ENCODE results near the gene BICD1.

BICD1 gene

DNA sequence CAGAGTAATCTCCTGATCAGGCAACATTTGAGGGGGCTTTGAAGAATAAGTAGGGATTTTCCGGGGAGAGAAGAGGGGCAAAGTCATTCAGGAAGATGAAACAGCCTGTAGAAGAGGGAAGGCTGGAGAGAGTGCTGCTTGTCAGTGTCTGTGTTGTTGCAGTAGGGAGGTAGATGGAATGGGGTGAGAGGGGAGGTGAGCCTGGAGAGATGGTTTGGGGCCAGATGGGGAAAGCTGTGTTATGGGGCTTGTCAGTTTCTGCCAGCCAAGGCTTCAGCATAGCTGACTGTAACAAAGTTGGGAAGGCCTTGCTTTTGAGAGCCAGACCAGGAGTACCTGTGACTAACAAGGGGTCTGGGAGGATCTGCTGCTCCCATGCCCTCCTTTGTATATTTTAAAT, 18.0 kb downstream of the BICD1 start:
- Histone ChIP-seq H3K9ac (ENCODE audit: low read length) (no peak overlapping the region), H3K4me3 (ENCODE audit: low read length) (no peak overlapping the region), H3K4me1 (ENCODE audit: control insufficient read depth, insufficient read depth, low read length) (no peaks in the 10 kb centered on the region), H3K27me3 (ENCODE audit: control insufficient read depth, insufficient read depth, low read length) (no peaks in the 10 kb centered on the region), H3K36me3 (ENCODE audit: control insufficient read depth, insufficient read depth, low read length) (no peaks in the 10 kb centered on the region), H3K9me3 (ENCODE audit: control insufficient read depth, low read length) (no peaks in the 10 kb centered on the region)

DNA sequence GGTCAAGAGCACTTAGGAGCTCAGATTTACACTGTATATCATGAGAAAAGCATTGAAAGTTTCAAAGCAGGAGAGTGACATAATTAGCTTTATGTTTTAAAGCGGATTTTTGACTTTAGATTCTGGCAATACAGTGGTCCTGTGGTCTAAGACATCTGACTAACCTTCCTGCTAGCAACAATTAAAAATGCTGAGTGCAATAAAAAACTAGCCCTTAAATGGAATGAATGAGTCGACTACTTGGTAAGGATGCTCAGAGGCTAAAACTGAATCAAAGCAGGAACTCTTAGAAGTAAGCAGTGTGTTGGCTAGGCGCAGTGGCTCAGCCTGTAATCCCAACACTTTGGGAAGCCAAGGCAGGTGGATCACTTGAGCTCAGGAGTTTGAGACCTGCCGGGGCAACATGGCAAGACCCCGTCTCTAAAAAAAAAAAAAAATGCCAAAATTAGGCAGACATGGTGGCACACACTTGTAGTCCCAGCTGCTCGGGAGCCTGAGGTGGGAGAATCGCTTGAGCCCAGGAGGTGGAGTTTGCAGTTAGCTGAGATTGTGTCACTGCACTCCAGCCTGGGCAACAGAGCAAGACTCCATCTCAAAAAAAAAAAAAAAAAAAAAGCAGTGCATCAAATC, 18.9 kb downstream of the BICD1 start:
- Histone ChIP-seq H3K36me3 (ENCODE audit: control insufficient read depth, insufficient read depth, low read length) (no peaks in the 10 kb centered on the region), H3K9ac (ENCODE audit: low read length) (no peak overlapping the region), H3K4me1 (ENCODE audit: control insufficient read depth, insufficient read depth, low read length) (no peaks in the 10 kb centered on the region), H3K9me3 (ENCODE audit: control insufficient read depth, low read length) (no peaks in the 10 kb centered on the region), H3K4me3 (ENCODE audit: low read length) (no peak overlapping the region), H3K27me3 (ENCODE audit: control insufficient read depth, insufficient read depth, low read length) (no peaks in the 10 kb centered on the region)

GRCh38 chr12:32126720-32127119, 20.1 kb downstream of the BICD1 start:
- H3K36me3 ChIP-seq (ENCODE audit: control insufficient read depth, insufficient read depth, low read length): no peaks in the 10 kb centered on the region
- H3K27me3 ChIP-seq (ENCODE audit: control insufficient read depth, insufficient read depth, low read length): no peaks in the 10 kb centered on the region
- no peaks in the 10 kb centered on the region for H3K4me1 ChIP-seq (ENCODE audit: control insufficient read depth, insufficient read depth, low read length)
- no peak overlapping the region for H3K4me3 ChIP-seq (ENCODE audit: low read length)
- H3K9me3 ChIP-seq (ENCODE audit: control insufficient read depth, low read length): no peaks in the 10 kb centered on the region
- H3K9ac ChIP-seq (ENCODE audit: low read length): no peak overlapping the region

DNA sequence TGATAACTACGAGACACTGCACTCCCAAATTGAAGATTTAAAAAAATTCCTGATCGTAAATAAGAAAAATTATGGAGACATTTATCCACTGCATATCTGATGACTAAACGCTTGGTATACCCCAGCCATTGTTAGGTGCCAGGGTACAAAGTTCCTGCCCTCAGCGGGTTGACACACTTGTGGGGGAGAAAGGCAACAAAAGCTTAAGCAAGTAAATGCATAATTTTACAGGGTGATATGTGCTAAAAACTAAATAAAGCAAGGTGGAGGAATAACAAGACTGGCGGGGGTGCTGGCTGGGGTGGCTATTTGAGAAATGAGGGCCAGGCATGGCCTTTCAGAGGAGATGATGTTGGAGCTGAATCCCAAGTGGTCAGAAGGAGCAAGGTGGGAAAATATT, 25.0 kb downstream of the BICD1 start:
- H3K4me3 ChIP-seq (ENCODE audit: low read length): no peak overlapping the region
- H3K27me3 ChIP-seq (ENCODE audit: control insufficient read depth, insufficient read depth, low read length): no peaks in the 10 kb centered on the region
- H3K9ac ChIP-seq (ENCODE audit: low read length): no peak overlapping the region
- peaks cover 5% of the 10 kb centered on the region for H3K4me1 ChIP-seq (ENCODE audit: control insufficient read depth, insufficient read depth, low read length)
- no peaks in the 10 kb centered on the region for H3K36me3 ChIP-seq (ENCODE audit: control insufficient read depth, insufficient read depth, low read length)
- no peaks in the 10 kb centered on the region for H3K9me3 ChIP-seq (ENCODE audit: control insufficient read depth, low read length)

GRCh38 chr12:32134101-32134888, 27.6 kb downstream of the BICD1 start:
- Histone ChIP-seq H3K9me3 (ENCODE audit: control insufficient read depth, low read length) (no peaks in the 10 kb centered on the region), H3K9ac (ENCODE audit: low read length) (no peak overlapping the region), H3K4me1 (ENCODE audit: control insufficient read depth, insufficient read depth, low read length) (peaks cover 5% of the 10 kb centered on the region), H3K4me3 (ENCODE audit: low read length) (no peak overlapping the region), H3K27me3 (ENCODE audit: control insufficient read depth, insufficient read depth, low read length) (no peaks in the 10 kb centered on the region), H3K36me3 (ENCODE audit: control insufficient read depth, insufficient read depth, low read length) (no peaks in the 10 kb centered on the region)

DNA sequence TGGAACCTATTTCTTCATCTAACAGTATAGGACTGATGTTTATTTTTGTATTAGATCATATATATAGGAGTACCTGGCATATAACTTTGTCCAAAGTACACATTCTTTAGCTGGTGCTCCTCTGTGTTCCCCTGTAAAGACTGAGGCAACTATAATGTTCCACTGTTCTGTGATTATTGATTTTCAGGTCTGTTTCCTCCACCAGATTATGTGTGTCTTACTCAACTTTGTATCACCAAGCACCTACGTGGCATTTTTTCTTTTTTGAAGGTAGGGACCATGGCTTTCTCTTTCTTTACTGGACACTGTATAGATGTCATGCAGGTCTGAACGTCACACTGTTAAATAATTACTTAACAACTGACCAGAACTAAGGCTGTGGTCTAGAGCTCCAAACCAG, 29.3 kb downstream of the BICD1 start:
- Histone ChIP-seq H3K9me3 (ENCODE audit: control insufficient read depth, low read length) (no peaks in the 10 kb centered on the region), H3K9ac (ENCODE audit: low read length) (no peak overlapping the region), H3K4me3 (ENCODE audit: low read length) (no peak overlapping the region), H3K36me3 (ENCODE audit: control insufficient read depth, insufficient read depth, low read length) (no peaks in the 10 kb centered on the region), H3K27me3 (ENCODE audit: control insufficient read depth, insufficient read depth, low read length) (no peaks in the 10 kb centered on the region), H3K4me1 (ENCODE audit: control insufficient read depth, insufficient read depth, low read length) (peaks cover 5% of the 10 kb centered on the region)

- no peaks in the 10 kb centered on the region for H3K27me3 ChIP-seq (ENCODE audit: control insufficient read depth, insufficient read depth, low read length)
- H3K36me3 ChIP-seq (ENCODE audit: control insufficient read depth, insufficient read depth, low read length): no peaks in the 10 kb centered on the region
- H3K9me3 ChIP-seq (ENCODE audit: control insufficient read depth, low read length): no peaks in the 10 kb centered on the region
- H3K9ac ChIP-seq (ENCODE audit: low read length): no peak overlapping the region
- peaks cover 5% of the 10 kb centered on the region for H3K4me1 ChIP-seq (ENCODE audit: control insufficient read depth, insufficient read depth, low read length)
- H3K4me3 ChIP-seq (ENCODE audit: low read length): no peak overlapping the region
These were observed 29.8 kb downstream of the BICD1 start for GRCh38 chr12:32136404-32136803.

DNA sequence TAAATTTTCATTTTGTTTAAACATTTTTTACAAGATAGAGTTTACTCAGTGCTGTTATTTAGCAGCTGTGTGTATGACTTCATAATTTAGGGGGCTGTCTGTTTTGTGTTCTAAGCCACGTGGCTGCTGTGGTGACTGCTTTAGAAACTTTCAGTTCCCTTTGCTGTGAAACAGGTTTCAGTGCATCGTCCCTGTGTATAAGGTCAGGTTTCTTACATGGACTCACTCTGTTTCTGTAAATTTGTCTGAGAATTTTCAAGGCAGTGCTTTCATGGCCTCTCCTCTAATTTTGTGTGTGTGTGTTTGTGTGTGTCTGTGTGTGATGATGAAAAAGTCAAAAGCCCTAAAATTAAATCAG, 32.4 kb downstream of the BICD1 start:
- Histone ChIP-seq H3K9ac (ENCODE audit: low read length) (peak overlapping the region; percentile 64), H3K27me3 (ENCODE audit: control insufficient read depth, insufficient read depth, low read length) (no peaks in the 10 kb centered on the region), H3K9me3 (ENCODE audit: control insufficient read depth, low read length) (no peaks in the 10 kb centered on the region), H3K4me3 (ENCODE audit: low read length) (no peak overlapping the region), H3K36me3 (ENCODE audit: control insufficient read depth, insufficient read depth, low read length) (no peaks in the 10 kb centered on the region), H3K4me1 (ENCODE audit: control insufficient read depth, insufficient read depth, low read length) (peaks cover 5% of the 10 kb centered on the region)

DNA sequence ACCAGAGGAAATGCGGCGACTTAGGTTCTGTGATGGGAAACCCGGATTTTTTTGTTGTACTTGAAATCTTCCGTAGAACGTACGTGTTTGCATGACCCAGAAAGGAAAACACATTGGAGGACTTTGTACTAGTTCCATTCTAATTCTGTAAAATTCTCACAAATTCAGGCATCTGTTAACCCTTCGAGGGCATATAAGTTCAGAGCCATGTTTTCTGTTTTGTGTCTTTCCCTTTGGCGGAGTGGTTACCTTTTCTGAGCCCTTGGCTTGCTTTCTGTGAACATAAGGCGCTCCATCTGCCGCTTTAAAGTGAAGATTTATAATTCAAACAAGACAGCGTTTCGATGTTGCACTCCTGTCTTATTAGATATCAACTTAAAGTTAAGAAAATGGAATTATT, 34.2 kb downstream of the BICD1 start:
- Histone ChIP-seq H3K9ac (ENCODE audit: low read length) (no peak overlapping the region), H3K27me3 (ENCODE audit: control insufficient read depth, insufficient read depth, low read length) (no peaks in the 10 kb centered on the region), H3K4me3 (ENCODE audit: low read length) (no peak overlapping the region), H3K4me1 (ENCODE audit: control insufficient read depth, insufficient read depth, low read length) (peaks cover 5% of the 10 kb centered on the region), H3K9me3 (ENCODE audit: control insufficient read depth, low read length) (no peaks in the 10 kb centered on the region), H3K36me3 (ENCODE audit: control insufficient read depth, insufficient read depth, low read length) (no peaks in the 10 kb centered on the region)

DNA sequence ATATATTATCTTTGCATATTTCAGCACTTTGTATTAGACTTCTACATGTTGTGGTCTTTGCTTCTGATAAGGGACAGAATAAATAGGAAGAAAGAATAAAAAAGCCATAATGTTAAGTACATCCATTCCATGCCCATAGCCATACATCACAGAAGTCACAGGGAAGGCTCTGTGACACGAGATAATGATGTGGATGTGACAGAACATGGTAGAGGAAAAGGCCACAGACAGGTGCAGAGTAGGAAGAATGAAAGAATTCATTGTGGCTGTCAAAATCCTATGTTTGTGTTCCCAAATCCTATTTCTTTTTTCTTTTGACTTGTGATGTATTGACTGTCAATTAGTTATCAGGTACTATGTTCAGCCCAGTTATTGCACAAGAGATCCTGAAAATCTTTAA, 38.4 kb downstream of the BICD1 start:
- Histone ChIP-seq H3K4me3 (ENCODE audit: low read length) (no peak overlapping the region), H3K4me1 (ENCODE audit: control insufficient read depth, insufficient read depth, low read length) (no peaks in the 10 kb centered on the region), H3K27me3 (ENCODE audit: control insufficient read depth, insufficient read depth, low read length) (no peaks in the 10 kb centered on the region), H3K36me3 (ENCODE audit: control insufficient read depth, insufficient read depth, low read length) (no peaks in the 10 kb centered on the region), H3K9me3 (ENCODE audit: control insufficient read depth, low read length) (no peaks in the 10 kb centered on the region), H3K9ac (ENCODE audit: low read length) (no peak overlapping the region)

- Histone ChIP-seq H3K9ac (ENCODE audit: low read length) (no peak overlapping the region), H3K27me3 (ENCODE audit: control insufficient read depth, insufficient read depth, low read length) (no peaks in the 10 kb centered on the region), H3K4me3 (ENCODE audit: low read length) (no peak overlapping the region), H3K4me1 (ENCODE audit: control insufficient read depth, insufficient read depth, low read length) (no peaks in the 10 kb centered on the region), H3K36me3 (ENCODE audit: control insufficient read depth, insufficient read depth, low read length) (no peaks in the 10 kb centered on the region), H3K9me3 (ENCODE audit: control insufficient read depth, low read length) (no peaks in the 10 kb centered on the region)
These were observed 39.6 kb downstream of the BICD1 start for GRCh38 chr12:32146074-32146873.

DNA sequence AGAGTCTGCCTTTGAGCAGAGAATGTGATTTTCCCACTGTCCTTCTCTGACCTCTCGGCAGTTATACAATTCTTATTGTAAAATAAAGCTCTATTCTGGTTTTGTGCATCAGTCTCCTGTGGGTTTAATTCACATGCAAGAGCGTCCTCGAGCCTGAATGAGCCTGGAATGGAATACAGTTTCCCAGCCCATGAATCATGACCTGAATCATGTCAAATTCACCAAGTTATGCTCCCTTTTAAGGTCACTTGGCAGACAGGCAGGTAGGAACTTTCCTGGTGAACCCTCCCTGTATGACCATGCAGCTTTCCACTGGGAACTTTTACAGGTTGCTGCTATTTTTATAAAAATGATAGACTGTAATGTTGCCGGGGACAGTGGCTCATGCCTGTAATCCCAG, 41.7 kb downstream of the BICD1 start:
- no peak overlapping the region for H3K4me3 ChIP-seq (ENCODE audit: low read length)
- no peak overlapping the region for H3K9ac ChIP-seq (ENCODE audit: low read length)
- H3K27me3 ChIP-seq (ENCODE audit: control insufficient read depth, insufficient read depth, low read length): no peaks in the 10 kb centered on the region
- H3K36me3 ChIP-seq (ENCODE audit: control insufficient read depth, insufficient read depth, low read length): no peaks in the 10 kb centered on the region
- no peaks in the 10 kb centered on the region for H3K4me1 ChIP-seq (ENCODE audit: control insufficient read depth, insufficient read depth, low read length)
- H3K9me3 ChIP-seq (ENCODE audit: control insufficient read depth, low read length): no peaks in the 10 kb centered on the region
